Fibroblast of lung (primary cell): Measurements from ENCODE around the gene EPAS1. TPM values are rescaled to one million over a fixed set of nuclear protein-coding genes. Genes with fewer than 3 reads are reported as not detected.

Experiments
- DNase-seq, 2 donors: peaks; one replicate each; pipeline versions ENCODE4 v3.0.0 to v3.0.0-alpha.2; 2010; ENCODE audit warnings: low read depth in 2 of 2
- H2AFZ ChIP-seq: 2 replicates; pipeline ENCODE4 v1.5.1; 2012; ENCODE audit warnings: low read length, control low read depth, inconsistent platforms
- H3K27ac ChIP-seq: 2 replicates; pipeline ENCODE4 v1.5.1; 2011; ENCODE audit warnings: low read length, control low read depth; ENCODE audit not compliant: insufficient read depth
- H3K27me3 ChIP-seq: 2 replicates; pipeline ENCODE4 v1.5.1; 2011; ENCODE audit warnings: mild to moderate bottlenecking, low read length; ENCODE audit not compliant: control insufficient read depth, insufficient read depth
- H3K36me3 ChIP-seq: 2 replicates; pipeline ENCODE4 v1.5.1; 2011; ENCODE audit warnings: low read length; ENCODE audit not compliant: control insufficient read depth, insufficient read depth
- H3K4me1 ChIP-seq: 2 replicates; pipeline ENCODE4 v1.5.1; 2011; ENCODE audit warnings: low read length; ENCODE audit not compliant: control insufficient read depth, insufficient read depth; ENCODE audit errors: extremely low read depth
- H3K4me2 ChIP-seq: 2 replicates; pipeline ENCODE4 v1.5.1; 2011; ENCODE audit warnings: low read length, control low read depth; ENCODE audit not compliant: insufficient read depth; ENCODE audit errors: extremely low read depth
- H3K4me3 ChIP-seq, 4 experiments: fragments of 200-600 bp in 1 of 4; sonication (generic) in 1 of 4; replicated peaks in 1 of 4; 2 replicates each; pipeline ENCODE4 v1.5.1; 2011 to 2016; ENCODE audit warnings: low read length in 4 of 4, low read depth in 3 of 4, mild to moderate bottlenecking in 3 of 4, control low read depth in 2 of 4, inconsistent platforms in 1 of 4, mixed read lengths in 1 of 4; ENCODE audit not compliant: insufficient read depth in 1 of 4; ENCODE audit errors: control extremely low read depth in 1 of 4
- H3K79me2 ChIP-seq: 2 replicates; pipeline ENCODE4 v1.5.1; 2012; ENCODE audit warnings: mild to moderate bottlenecking, low read length, inconsistent platforms; ENCODE audit not compliant: control insufficient read depth, insufficient read depth
- H3K9ac ChIP-seq: 2 replicates; pipeline ENCODE4 v1.5.1; 2011; ENCODE audit warnings: mild to moderate bottlenecking, low read length, control low read depth; ENCODE audit not compliant: insufficient read depth
- H3K9me3 ChIP-seq: 2 replicates; pipeline ENCODE4 v1.5.1; 2012; ENCODE audit warnings: low read depth, low read length; ENCODE audit not compliant: control insufficient read depth, insufficient read depth
- H4K20me1 ChIP-seq: 2 replicates; pipeline ENCODE4 v1.5.1; 2011; ENCODE audit warnings: low read length; ENCODE audit not compliant: control insufficient read depth, insufficient read depth; ENCODE audit errors: extremely low read depth
- EZH2 ChIP-seq: IDR thresholded peaks from 2 replicates; pipeline ENCODE4 v1.5.1; 2012; ENCODE audit warnings: low read length, control low read depth, mild to moderate bottlenecking; ENCODE audit errors: missing control alignments
- polyA plus RNA-seq, 2 donors: library from polyadenylated mRNA; depleted of rRNA in 1 of 2; stranded (reverse) in 1 of 2; unstranded in 1 of 2; fragments of >200 nt; gene quantifications; 2 replicates each; pipeline ENCODE4 v1.2.1, GENCODE V29; 2011 to 2012; ENCODE audit warnings: missing spikeins in 1 of 2
- total RNA-seq: library from RNA; depleted of rRNA; stranded (reverse); fragments of >200 nt; gene quantifications from 2 replicates; pipeline ENCODE4 v1.2.1, GENCODE V29; 2014
- TF ChIP-seq, protein P1 (sequence below), 2 donors: IDR thresholded peaks in 1 of 2; conservative IDR thresholded peaks in 1 of 2; 1 replicate in 1 of 2; 2 replicates in 1 of 2; pipeline ENCODE4 v1.5.1; 2011 to 2012; ENCODE audit warnings: low read length in 2 of 2, control low read depth in 1 of 2, inconsistent platforms in 1 of 2, low read depth in 1 of 2, mild to moderate bottlenecking in 1 of 2

The EPAS1 gene
- total and polyA plus RNA-seq, 2 donors (not counting 1 experiment from before 2014, with no cell fraction given), result 120 to 941 TPM

DNA sequence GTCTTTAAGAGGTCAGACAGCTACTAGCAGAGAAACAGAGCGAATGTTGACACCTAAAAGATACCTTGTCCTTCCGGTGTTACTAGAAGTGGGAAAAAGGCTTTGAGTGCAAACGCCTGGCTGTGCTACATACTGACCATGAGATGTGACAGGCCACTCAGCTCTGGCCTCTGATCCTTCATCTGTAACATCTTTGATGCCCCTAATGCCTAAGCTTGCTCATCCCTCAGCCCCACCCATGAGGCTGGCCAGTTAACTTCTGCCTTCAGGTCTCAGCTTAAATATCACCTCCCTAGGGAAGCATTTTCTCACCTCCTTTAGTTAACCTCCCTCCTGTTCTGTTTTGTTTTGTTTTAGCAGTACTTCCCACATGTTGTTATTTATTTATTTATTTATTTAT lies 15.9 kb downstream of the EPAS1 start:
- Histone ChIP-seq H4K20me1 (no peaks in the 10 kb centered on the region), H3K79me2 (peaks cover 60% of the 10 kb centered on the region), H3K27ac (no peak overlapping the region), H3K4me3 (no peak overlapping the region), H3K4me1 (peaks cover 35% of the 10 kb centered on the region), H3K27me3 (no peaks in the 10 kb centered on the region), H3K9me3 (no peaks in the 10 kb centered on the region), H3K36me3 (no peaks in the 10 kb centered on the region), H3K4me2 (no peak overlapping the region), H3K9ac (no peak overlapping the region), H2AFZ (no peak overlapping the region)
- DNase-seq, result no peak
- TF ChIP-seq, protein P1, sequence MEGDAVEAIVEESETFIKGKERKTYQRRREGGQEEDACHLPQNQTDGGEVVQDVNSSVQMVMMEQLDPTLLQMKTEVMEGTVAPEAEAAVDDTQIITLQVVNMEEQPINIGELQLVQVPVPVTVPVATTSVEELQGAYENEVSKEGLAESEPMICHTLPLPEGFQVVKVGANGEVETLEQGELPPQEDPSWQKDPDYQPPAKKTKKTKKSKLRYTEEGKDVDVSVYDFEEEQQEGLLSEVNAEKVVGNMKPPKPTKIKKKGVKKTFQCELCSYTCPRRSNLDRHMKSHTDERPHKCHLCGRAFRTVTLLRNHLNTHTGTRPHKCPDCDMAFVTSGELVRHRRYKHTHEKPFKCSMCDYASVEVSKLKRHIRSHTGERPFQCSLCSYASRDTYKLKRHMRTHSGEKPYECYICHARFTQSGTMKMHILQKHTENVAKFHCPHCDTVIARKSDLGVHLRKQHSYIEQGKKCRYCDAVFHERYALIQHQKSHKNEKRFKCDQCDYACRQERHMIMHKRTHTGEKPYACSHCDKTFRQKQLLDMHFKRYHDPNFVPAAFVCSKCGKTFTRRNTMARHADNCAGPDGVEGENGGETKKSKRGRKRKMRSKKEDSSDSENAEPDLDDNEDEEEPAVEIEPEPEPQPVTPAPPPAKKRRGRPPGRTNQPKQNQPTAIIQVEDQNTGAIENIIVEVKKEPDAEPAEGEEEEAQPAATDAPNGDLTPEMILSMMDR (conservative IDR thresholded peaks at IDR 0.05 in 1 of 2, IDR thresholded peaks at IDR 0.05 in 1 of 2; ENCODE audit: low read depth in 1 of 2, low read length in 2 of 2), result no peak
- TF ChIP-seq EZH2, result no peak

DNA sequence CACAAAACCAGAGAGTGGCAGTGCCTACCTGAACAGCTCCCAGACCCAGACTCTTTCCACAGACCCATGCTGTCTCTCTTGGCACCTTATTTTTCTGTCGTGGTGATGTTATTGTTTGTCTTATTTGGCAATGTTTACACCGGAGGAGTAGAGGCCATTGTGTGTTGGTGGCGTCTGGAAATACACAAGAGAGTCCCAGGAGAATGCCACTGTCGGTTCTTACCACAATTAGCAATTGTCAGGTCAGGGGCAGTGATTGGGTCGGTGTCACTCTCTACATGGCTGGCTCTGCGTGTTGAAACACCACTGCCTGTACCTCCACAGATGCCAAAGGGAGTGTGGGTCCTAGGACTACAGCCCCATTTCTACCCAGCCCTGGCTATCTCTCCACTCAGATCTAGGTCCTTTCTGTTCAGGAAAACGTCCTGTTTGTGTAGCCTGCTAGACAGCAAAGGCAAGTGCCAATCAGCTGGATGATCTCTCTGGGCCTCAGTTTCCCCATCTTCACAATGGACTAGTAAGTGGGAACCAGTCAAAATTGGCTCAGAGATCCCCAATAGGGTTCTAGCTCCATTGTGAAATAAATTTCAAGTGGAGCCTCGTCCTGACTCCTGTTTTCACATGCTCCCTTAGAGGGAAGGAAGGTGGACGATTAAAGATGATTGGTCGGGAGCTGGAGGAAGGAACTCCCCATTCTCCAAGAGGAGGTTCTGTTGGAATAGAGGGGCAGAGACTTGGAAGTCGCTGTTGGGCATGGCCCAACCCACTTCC lies 17.0 kb downstream of the EPAS1 start:
- Histone ChIP-seq H3K4me1 (peaks cover 35% of the 10 kb centered on the region), H3K9me3 (no peaks in the 10 kb centered on the region), H3K27me3 (no peaks in the 10 kb centered on the region), H3K4me2 (peak overlapping the region; percentile 25), H4K20me1 (no peaks in the 10 kb centered on the region), H3K36me3 (no peaks in the 10 kb centered on the region), H3K79me2 (peaks cover 62% of the 10 kb centered on the region), H3K9ac (no peak overlapping the region), H3K27ac (peak overlapping the region; percentile 86), H2AFZ (no peak overlapping the region), H3K4me3 (no peak overlapping the region)
- no peak for DNase-seq
- TF ChIP-seq EZH2, result no peak
- TF ChIP-seq, protein P1 (conservative IDR thresholded peaks at IDR 0.05 in 1 of 2, IDR thresholded peaks at IDR 0.05 in 1 of 2; ENCODE audit: low read depth in 1 of 2, low read length in 2 of 2), result no peak

DNA sequence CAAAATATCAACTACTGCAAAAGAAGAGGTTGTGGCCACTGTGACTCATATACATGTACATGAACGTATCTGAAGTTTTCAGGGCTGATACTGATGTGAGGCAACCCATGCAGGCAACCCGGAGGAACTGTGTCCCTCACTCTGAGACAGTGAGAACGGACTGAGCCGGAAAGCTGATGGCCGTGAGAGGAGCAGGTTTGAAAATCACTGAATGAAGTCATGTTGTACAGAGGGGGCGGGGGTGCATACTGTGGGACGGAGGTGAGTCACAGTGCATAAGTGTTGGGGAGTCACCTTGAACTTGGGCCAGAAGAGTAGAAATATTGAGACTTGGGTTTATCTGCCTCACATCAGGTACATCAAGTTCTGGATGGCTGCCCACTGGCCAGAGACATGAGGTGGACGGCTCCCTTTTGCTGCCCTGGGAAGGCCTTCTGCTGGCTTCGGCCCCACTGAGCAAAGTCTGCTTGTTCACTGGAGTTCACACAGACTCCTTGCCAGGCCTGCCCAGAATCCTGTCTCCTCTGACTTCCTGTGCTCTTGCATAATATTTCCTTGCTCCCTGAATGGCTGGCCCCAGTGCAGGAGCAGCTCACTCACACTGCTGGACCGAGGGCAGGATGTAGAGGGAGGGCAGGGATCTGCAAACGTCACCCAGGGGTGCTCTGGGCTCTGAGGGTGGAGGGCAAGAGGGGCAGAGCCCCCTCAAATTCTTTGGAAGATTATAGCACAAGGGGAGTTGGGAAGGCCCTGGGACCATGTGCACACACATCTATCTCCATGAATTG lies 18.1 kb downstream of the EPAS1 start:
- DNase-seq, result peak; percentile 95 to 97
- Histone ChIP-seq H3K9me3 (no peaks in the 10 kb centered on the region), H4K20me1 (no peaks in the 10 kb centered on the region), H3K9ac (peak overlapping the region; percentile 40), H2AFZ (no peak overlapping the region), H3K4me1 (peaks cover 28% of the 10 kb centered on the region), H3K27me3 (no peaks in the 10 kb centered on the region), H3K27ac (peak overlapping the region; percentile 86), H3K4me2 (peak overlapping the region; percentile 70), H3K79me2 (peaks cover 60% of the 10 kb centered on the region), H3K4me3 (peak overlapping the region in 1 of 4 experiments; percentile 25), H3K36me3 (no peaks in the 10 kb centered on the region)
- no peak for TF ChIP-seq EZH2
- TF ChIP-seq, protein P1 (conservative IDR thresholded peaks at IDR 0.05 in 1 of 2, IDR thresholded peaks at IDR 0.05 in 1 of 2; ENCODE audit: low read depth in 1 of 2, low read length in 2 of 2), result no peak
